ENCODE data around the gene EPHB6.

DNA sequence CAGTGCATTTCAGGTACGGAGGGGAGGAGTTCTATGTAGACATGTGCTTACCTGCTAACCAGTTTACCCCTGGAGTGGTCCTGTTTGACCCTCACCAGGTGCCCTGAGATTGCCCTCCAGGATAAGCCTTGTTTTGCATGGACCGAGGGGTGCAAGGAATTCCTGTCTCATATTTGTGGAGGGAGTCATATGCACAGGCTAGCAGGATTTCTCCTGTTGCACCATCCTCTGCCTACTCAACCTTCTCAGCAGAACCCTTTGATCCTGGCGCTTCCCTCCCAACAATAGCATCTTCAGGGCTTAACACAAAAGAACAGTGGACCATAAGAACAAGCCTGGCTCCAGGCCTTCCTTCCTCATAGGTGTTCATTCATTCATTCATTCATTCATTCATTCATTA lies 23.4 kb downstream of the EPHB6 start:
- TF ChIP-seq, protein P1, sequence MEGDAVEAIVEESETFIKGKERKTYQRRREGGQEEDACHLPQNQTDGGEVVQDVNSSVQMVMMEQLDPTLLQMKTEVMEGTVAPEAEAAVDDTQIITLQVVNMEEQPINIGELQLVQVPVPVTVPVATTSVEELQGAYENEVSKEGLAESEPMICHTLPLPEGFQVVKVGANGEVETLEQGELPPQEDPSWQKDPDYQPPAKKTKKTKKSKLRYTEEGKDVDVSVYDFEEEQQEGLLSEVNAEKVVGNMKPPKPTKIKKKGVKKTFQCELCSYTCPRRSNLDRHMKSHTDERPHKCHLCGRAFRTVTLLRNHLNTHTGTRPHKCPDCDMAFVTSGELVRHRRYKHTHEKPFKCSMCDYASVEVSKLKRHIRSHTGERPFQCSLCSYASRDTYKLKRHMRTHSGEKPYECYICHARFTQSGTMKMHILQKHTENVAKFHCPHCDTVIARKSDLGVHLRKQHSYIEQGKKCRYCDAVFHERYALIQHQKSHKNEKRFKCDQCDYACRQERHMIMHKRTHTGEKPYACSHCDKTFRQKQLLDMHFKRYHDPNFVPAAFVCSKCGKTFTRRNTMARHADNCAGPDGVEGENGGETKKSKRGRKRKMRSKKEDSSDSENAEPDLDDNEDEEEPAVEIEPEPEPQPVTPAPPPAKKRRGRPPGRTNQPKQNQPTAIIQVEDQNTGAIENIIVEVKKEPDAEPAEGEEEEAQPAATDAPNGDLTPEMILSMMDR (conservative IDR thresholded peaks at IDR 0.05; ENCODE audit: low read depth, low read length): no peak
- TF ChIP-seq EZH2 (IDR thresholded peaks at IDR 0.05; ENCODE audit: low read length, unreplicated experiment) (no peak), EZH2phosphoT487 (IDR thresholded peaks at IDR 0.05; ENCODE audit: borderline replicate concordance, low read length) (no peak)

Measured in PC-3 (cell line).